MM.1S (cell line): Measurements from ENCODE around the gene ITGB3BP.
"Not testable (repeated sequence)": the region's sequence is repeated elsewhere in the genome, so short reads cannot be mapped to it uniquely, and the experiment has no call there.

Experiments
- CTCF ChIP-seq: fragments of 300-600 bp; sonication (generic); IDR thresholded peaks from 2 replicates; pipeline ENCODE4 v1.5.1; 2016; ENCODE audit warnings: antibody characterized with exemption, low read length, mixed read lengths
- EZH2phosphoT487 ChIP-seq: fragments of 300-600 bp; sonication (generic); IDR thresholded peaks from 2 replicates; pipeline ENCODE4 v1.6.1; 2018; ENCODE audit warnings: antibody characterized with exemption, low read length

GRCh38 chr1:63420746-63421145, 102.3 kb downstream of the ITGB3BP start:
- TF ChIP-seq EZH2phosphoT487, CTCF: not testable (repeated sequence)
